GM12878 (cell line): ENCODE data around the gene HS3ST3B1. TPM values are rescaled to one million over a fixed set of nuclear protein-coding genes. Genes with fewer than 3 reads are reported as not detected.

Experiments used
- ATAC-seq: fragments of 200-7000 bp; cut with Tn5 transposase; 3 replicates; pipeline ENCODE4 v1.9.1; 2020; ENCODE audit warnings: mild to moderate bottlenecking, moderate library complexity
- BruUV-seq: library from RNA; stranded (reverse); fragments of 400-500 nt; replicated peaks from 2 replicates; lab custom pipeline; 2021; lab: Mats Ljungman, UMichigan
- CTCF ChIA-PET: fragments of 300-600 bp; sonication (Branson Sonifier 250); formaldehyde crosslinking; extraction: SDS; loops from one replicate; lab custom pipeline; 2021; ENCODE audit warnings: inconsistent platforms; lab: Yijun Ruan, JAX
- POLR2A ChIA-PET: fragments of 350-600 bp; formaldehyde crosslinking; extraction: SDS; loops from one replicate; lab custom pipeline; 2021; ENCODE audit warnings: inconsistent platforms; lab: Charles Lee
- RAD21 ChIA-PET: fragments of 300-600 bp; sonication (Branson Sonifier 250); formaldehyde crosslinking; loops from one replicate; lab custom pipeline; 2023; ENCODE audit warnings: antibody characterized with exemption; ENCODE audit not compliant: unreplicated experiment; lab: Charles Lee
- SMC1A ChIA-PET: fragments of 300-600 bp; sonication (Branson Sonifier 250); formaldehyde crosslinking; loops from one replicate; lab custom pipeline; 2023; ENCODE audit not compliant: unreplicated experiment, uncharacterized antibody; lab: Charles Lee
- DNase-seq: peaks from one replicate; pipeline ENCODE4 v3.0.0-alpha.2; 2011; ENCODE audit warnings: low read depth, low spot score
- FAIRE-seq: peaks from 3 replicates; lab custom pipeline; 2011; peaks lifted over from hg19 to GRCh38; lab: Jason Lieb, UNC
- H2AFZ ChIP-seq: 2 replicates; pipeline ENCODE4 v1.6.0; 2011; ENCODE audit warnings: low read depth, low read length, control low read depth; ENCODE audit not compliant: control insufficient read depth
- H3K27ac ChIP-seq: 2 replicates; pipeline ENCODE4 v1.5.1; 2011; ENCODE audit warnings: control low read depth; ENCODE audit not compliant: control insufficient read depth, insufficient read depth
- H3K27me3 ChIP-seq, 2 experiments: replicated peaks in 1 of 2; 2 replicates each; pipeline versions ENCODE4 v1.6.0 to v1.6.1; 2011; ENCODE audit warnings: low read length in 1 of 2; ENCODE audit not compliant: control insufficient read depth in 2 of 2, insufficient read depth in 2 of 2
- H3K36me3 ChIP-seq, 2 experiments: 2 replicates each; pipeline ENCODE4 v1.5.1; 2011; ENCODE audit warnings: low read length in 1 of 2; ENCODE audit not compliant: control insufficient read depth in 2 of 2, insufficient read depth in 2 of 2
- H3K4me1 ChIP-seq: 2 replicates; pipeline ENCODE4 v1.6.1; 2011; ENCODE audit warnings: mild to moderate bottlenecking, low read length, moderate library complexity, mixed read lengths; ENCODE audit not compliant: control insufficient read depth, insufficient read depth
- H3K4me2 ChIP-seq: 2 replicates; pipeline ENCODE4 v1.6.0; 2011; ENCODE audit warnings: control low read depth; ENCODE audit not compliant: control insufficient read depth, insufficient read depth
- H3K4me3 ChIP-seq: fragments of 200-600 bp; sonication (generic); 2 replicates; pipeline ENCODE4 v1.5.1; 2016
- H3K79me2 ChIP-seq: 2 replicates; pipeline ENCODE4 v1.6.0; 2011; ENCODE audit warnings: low read length; ENCODE audit not compliant: control insufficient read depth, insufficient read depth
- H3K9ac ChIP-seq: 2 replicates; pipeline ENCODE4 v1.8.0; 2011; ENCODE audit warnings: low read length, control low read depth, mixed read lengths; ENCODE audit not compliant: control insufficient read depth, insufficient read depth
- H3K9me3 ChIP-seq: replicated peaks from 3 replicates; pipeline ENCODE4 v1.5.1; 2011; ENCODE audit warnings: mild to moderate bottlenecking, low read length; ENCODE audit not compliant: control insufficient read depth, insufficient read depth
- H4K20me1 ChIP-seq: 2 replicates; pipeline ENCODE4 v1.6.0; 2011; ENCODE audit not compliant: control insufficient read depth, insufficient read depth
- ASH2L ChIP-seq: fragments of 300-600, 200-600 bp; sonication (generic); IDR thresholded peaks from 2 replicates; pipeline ENCODE4 v1.6.1; 2017; ENCODE audit warnings: low read depth, mild to moderate bottlenecking, borderline replicate concordance
- BMI1 ChIP-seq: fragments of 450-650 bp; IDR thresholded peaks from 2 replicates; pipeline ENCODE4 v1.6.1; 2016; ENCODE audit warnings: mild to moderate bottlenecking, moderate library complexity, borderline replicate concordance
- CTCF ChIP-seq, 3 experiments: IDR thresholded peaks in 2 of 3; conservative IDR thresholded peaks in 1 of 3; 2 replicates each; pipeline ENCODE4 v1.5.1; 2011; ENCODE audit warnings: low read depth in 3 of 3, low read length in 3 of 3, mild to moderate bottlenecking in 3 of 3, control low read depth in 2 of 3, moderate library complexity in 2 of 3, inconsistent platforms in 1 of 3, mixed read lengths in 1 of 3; ENCODE audit not compliant: control insufficient read depth in 2 of 3, insufficient read depth in 1 of 3; ENCODE audit errors: extremely low read depth in 1 of 3
- EP300 ChIP-seq, 2 experiments: fragments of 150-350 bp in 1 of 2; IDR thresholded peaks; 2 replicates each; pipeline ENCODE4 v1.6.1; 2011 to 2012; ENCODE audit warnings: low read depth in 2 of 2, low read length in 2 of 2, borderline replicate concordance in 1 of 2, improper control_type of control experiment in 1 of 2, inconsistent platforms in 1 of 2; ENCODE audit not compliant: control insufficient read depth in 1 of 2
- GABPA ChIP-seq: IDR thresholded peaks from 2 replicates; pipeline ENCODE4 v1.6.1; 2014; ENCODE audit warnings: antibody characterized with exemption, low read depth, mild to moderate bottlenecking, inconsistent platforms
- MLLT1 ChIP-seq: fragments of 450-650 bp; IDR thresholded peaks from 2 replicates; pipeline ENCODE4 v1.6.1; 2016; ENCODE audit warnings: mild to moderate bottlenecking
- REST ChIP-seq: IDR thresholded peaks from 2 replicates; pipeline ENCODE4 v1.6.1; 2012; ENCODE audit warnings: mild to moderate bottlenecking, low read depth, low read length
- SPI1 ChIP-seq: IDR thresholded peaks from 2 replicates; pipeline ENCODE4 v1.6.1; 2011; ENCODE audit warnings: low read depth, mild to moderate bottlenecking, low read length, moderate library complexity, borderline replicate concordance; ENCODE audit not compliant: insufficient read depth
- STAT1 ChIP-seq: fragments of 450-650 bp; conservative IDR thresholded peaks from 2 replicates; pipeline ENCODE4 v1.6.1; 2014; ENCODE audit warnings: antibody characterized with exemption, mild to moderate bottlenecking
- ZBTB11 ChIP-seq: fragments of 450-650 bp; formaldehyde crosslinking; IDR thresholded peaks from 2 replicates; pipeline ENCODE4 v1.5.0; 2022; ENCODE audit warnings: mild to moderate bottlenecking, missing genetic modification characterization
- WGBS: methylation state at CpG from one replicate; pipeline ENCODE4 v1.1.6; 2016; ENCODE audit warnings: low lambda C conversion rate; ENCODE audit not compliant: insufficient replicate concordance, insufficient coverage; ENCODE audit errors: missing lambda C conversion rate; 5-methylcytosine and 5-hydroxymethylcytosine counted together
- in situ Hi-C: fragments of 300-500 bp; cut with MboI; formaldehyde crosslinking; loops from 9 replicates; pipeline ENCODE4 v1.14.3; 2018; ENCODE audit warnings: mixed read lengths
- intact Hi-C: fragments of 100-400 bp; cut with micrococcal nuclease; formaldehyde crosslinking; loops from one replicate; pipeline ENCODE4 v1.14.2; 2022; ENCODE audit not compliant: unreplicated experiment
- polyA plus RNA-seq, 11 experiments: library from polyadenylated mRNA; depleted of rRNA in 4 of 11; unstranded in 6 of 11; stranded (reverse) in 5 of 11; fragments of >200 nt; fragmentation: Nextera tagmentation in 4 of 11; fragmentation: Illumina TruSeq in 1 of 11; extraction: Ambion mirVana in 4 of 11; extraction: Trizol in 1 of 11; gene quantifications; 1 replicate in 1 of 11; 2 replicates in 10 of 11; pipeline versions ENCODE4 v1.2.1 to v1.2.3, GENCODE V29; 2011 to 2016; ENCODE audit warnings: inconsistent platforms in 2 of 11, missing spikeins in 2 of 11, low read depth in 1 of 11
- total RNA-seq, 4 experiments: library from RNA; depleted of rRNA in 3 of 4; stranded (reverse); fragments of >200 nt in 3 of 4; fragmentation: Illumina TruSeq in 1 of 4; extraction: Trizol in 1 of 4; gene quantifications; 2 replicates each; pipeline versions ENCODE4 v1.2.1 to v1.2.3, GENCODE V29; 2013 to 2021

The HS3ST3B1 gene
- total and polyA plus RNA-seq, 10 of the 15 experiments (the other 5 are each of a cell fraction or from before 2014, with no cell fraction given), result 0.03 to 0.14 (median 0.06) TPM; not detected in 3

GRCh38 chr17:14299280-14300141, 1.4 kb upstream of the HS3ST3B1 start:
- Histone ChIP-seq H3K27ac (no peak overlapping the region), H3K27me3 (peaks cover 7 to 34% of the 10 kb centered on the region in 2 experiments), H3K4me1 (no peaks in the 10 kb centered on the region; the same call in 1 of the 2 replicates), H3K36me3 (no peaks in the 10 kb centered on the region), H3K4me3 (no peak overlapping the region), H3K9ac (no peak overlapping the region), H3K79me2 (no peaks in the 10 kb centered on the region), H4K20me1 (no peaks in the 10 kb centered on the region), H2AFZ (no peak overlapping the region), H3K4me2 (peak overlapping the region; percentile 30; the same call in 1 of the 2 replicates), H3K9me3 (peaks cover 3% of the 10 kb centered on the region; the same call in 1 of the 3 replicates)
- 7% methylated on average over 48 of the region's 52 CpGs for WGBS
- intact Hi-C loops, result no loop called here
- POLR2A ChIA-PET, result no interaction called here
- FAIRE-seq, result no peak
- CTCF ChIA-PET, result no interaction called here
- in situ Hi-C loops, result loop anchor here (25.0 kb wide), 1 partner anchor 962 kb away; no protein-coding TSS in a partner anchor
- no peak for DNase-seq
- no peak for ATAC-seq
- no TSS peak for BruUV-seq
- SMC1A ChIA-PET, result no interaction called here
- RAD21 ChIA-PET, result no interaction called here
- no peak for TF ChIP-seq ZBTB11 (CRISPR knock-in tag)
- no peak for TF ChIP-seq BMI1
- TF ChIP-seq EP300 (IDR thresholded peaks at IDR 0.05; ENCODE audit: borderline replicate concordance in 1 of 2, control insufficient read depth in 1 of 2, low read depth in 2 of 2, low read length in 2 of 2), result no peak
- no peak for TF ChIP-seq MLLT1
- TF ChIP-seq CTCF (IDR thresholded peaks at IDR 0.05 in 2 of 3, conservative IDR thresholded peaks at IDR 0.05 in 1 of 3; ENCODE audit: control insufficient read depth in 2 of 3, extremely low read depth in 1 of 3, insufficient read depth in 1 of 3, low read depth in 3 of 3, low read length in 3 of 3), result no peak
- TF ChIP-seq ASH2L, result no peak
- no peak for TF ChIP-seq REST
- TF ChIP-seq SPI1, result no peak
- TF ChIP-seq GABPA, result no peak
- no peak for TF ChIP-seq STAT1
